MCF 10A (cell line): Measurements from ENCODE around the gene KRT79. TPM values are rescaled to one million over a fixed set of nuclear protein-coding genes. Genes with fewer than 3 reads are reported as not detected.

Experiments
- BruUV-seq: library from RNA; stranded (reverse); fragments of 400-500 nt; replicated peaks from 2 replicates; lab custom pipeline; 2021; lab: Mats Ljungman, UMichigan
- CTCF ChIA-PET: fragments of 300-600 bp; sonication (Branson Sonifier 250); formaldehyde crosslinking; extraction: SDS; loops from one replicate; lab custom pipeline; 2021; ENCODE audit warnings: antibody characterized with exemption, inconsistent platforms; lab: Yijun Ruan, JAX
- POLR2A ChIA-PET: fragments of 300-600, 350-650 bp; sonication (Branson Sonifier 250); formaldehyde crosslinking; extraction: SDS; loops from one replicate; lab custom pipeline; 2020; ENCODE audit warnings: antibody characterized with exemption, inconsistent platforms; lab: Yijun Ruan, JAX
- DNase-seq: peaks from one replicate; pipeline ENCODE4 v3.0.0-alpha.2; 2018; ENCODE audit not compliant: unreplicated experiment
- H3K27ac Mint-ChIP-seq: one replicate; pipeline ENCODE4 v1.8.0; 2022; ENCODE audit warnings: mild to moderate bottlenecking, low read depth, mixed read lengths; ENCODE audit not compliant: unreplicated experiment
- H3K27me3 Mint-ChIP-seq: one replicate; pipeline ENCODE4 v1.8.0; 2022; ENCODE audit warnings: mixed read lengths; ENCODE audit not compliant: insufficient read depth, unreplicated experiment
- H3K36me3 Mint-ChIP-seq: one replicate; pipeline ENCODE4 v1.8.0; 2022; ENCODE audit warnings: mild to moderate bottlenecking, moderate library complexity, mixed read lengths; ENCODE audit not compliant: insufficient read depth, unreplicated experiment
- H3K4me1 Mint-ChIP-seq: one replicate; pipeline ENCODE4 v1.8.0; 2022; ENCODE audit warnings: mixed read lengths; ENCODE audit not compliant: insufficient read depth, unreplicated experiment
- H3K4me3 Mint-ChIP-seq: one replicate; pipeline ENCODE4 v1.8.0; 2022; ENCODE audit warnings: mild to moderate bottlenecking, moderate library complexity, mixed read lengths; ENCODE audit not compliant: unreplicated experiment
- H3K9me3 Mint-ChIP-seq: one replicate; pipeline ENCODE4 v1.8.0; 2022; ENCODE audit warnings: mixed read lengths; ENCODE audit not compliant: unreplicated experiment
- intact Hi-C: fragments of 100-400 bp; cut with micrococcal nuclease; formaldehyde crosslinking; loops from 2 replicates; pipeline ENCODE4 v1.14.1; 2022
- total RNA-seq: library from RNA; stranded (reverse); gene quantifications from 2 replicates; pipeline ENCODE4 v1.2.3, GENCODE V29; 2022
- TF ChIP-seq, protein P1 (sequence below): fragments of 200-600 bp; IDR thresholded peaks from one replicate; pipeline ENCODE4 v1.8.0; 2022; ENCODE audit warnings: antibody characterized with exemption, mild to moderate bottlenecking; ENCODE audit not compliant: unreplicated experiment

The KRT79 gene
- total RNA-seq, 1 experiment from 2014 or later, result not detected

GRCh38 chr12:52837781-52838608 is 3.9 kb upstream of the KRT79 start:
- Mint-ChIP-seq H3K4me3 (no peak overlapping the region), H3K4me1 (peaks cover 10% of the 10 kb centered on the region), H3K36me3 (no peaks in the 10 kb centered on the region), H3K27ac (no peak overlapping the region), H3K9me3 (no peaks in the 10 kb centered on the region), H3K27me3 (peaks cover 39% of the 10 kb centered on the region)
- no TSS peak for BruUV-seq
- POLR2A ChIA-PET, result interaction anchor here (0.7 kb wide), 1 partner anchor 313 kb away, joined by 5 read pairs; no protein-coding TSS in a partner anchor
- no peak for DNase-seq
- TF ChIP-seq, protein P1, sequence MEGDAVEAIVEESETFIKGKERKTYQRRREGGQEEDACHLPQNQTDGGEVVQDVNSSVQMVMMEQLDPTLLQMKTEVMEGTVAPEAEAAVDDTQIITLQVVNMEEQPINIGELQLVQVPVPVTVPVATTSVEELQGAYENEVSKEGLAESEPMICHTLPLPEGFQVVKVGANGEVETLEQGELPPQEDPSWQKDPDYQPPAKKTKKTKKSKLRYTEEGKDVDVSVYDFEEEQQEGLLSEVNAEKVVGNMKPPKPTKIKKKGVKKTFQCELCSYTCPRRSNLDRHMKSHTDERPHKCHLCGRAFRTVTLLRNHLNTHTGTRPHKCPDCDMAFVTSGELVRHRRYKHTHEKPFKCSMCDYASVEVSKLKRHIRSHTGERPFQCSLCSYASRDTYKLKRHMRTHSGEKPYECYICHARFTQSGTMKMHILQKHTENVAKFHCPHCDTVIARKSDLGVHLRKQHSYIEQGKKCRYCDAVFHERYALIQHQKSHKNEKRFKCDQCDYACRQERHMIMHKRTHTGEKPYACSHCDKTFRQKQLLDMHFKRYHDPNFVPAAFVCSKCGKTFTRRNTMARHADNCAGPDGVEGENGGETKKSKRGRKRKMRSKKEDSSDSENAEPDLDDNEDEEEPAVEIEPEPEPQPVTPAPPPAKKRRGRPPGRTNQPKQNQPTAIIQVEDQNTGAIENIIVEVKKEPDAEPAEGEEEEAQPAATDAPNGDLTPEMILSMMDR, result no peak
- intact Hi-C loops, result no loop called here
- CTCF ChIA-PET, result interaction anchor here (0.6 kb wide), 1 partner anchor 22 kb away, joined by 4 read pairs; no protein-coding TSS in a partner anchor

GRCh38 chr12:52837413-52837741 is 3.3 kb upstream of the KRT79 start:
- CTCF ChIA-PET, result interaction anchor here (0.6 kb wide), 1 partner anchor 262 kb away, joined by 4 read pairs; no protein-coding TSS in a partner anchor
- peaks cover 42% of the 10 kb centered on the region for H3K27me3 Mint-ChIP-seq
- peak; percentile 65 for DNase-seq

DNA sequence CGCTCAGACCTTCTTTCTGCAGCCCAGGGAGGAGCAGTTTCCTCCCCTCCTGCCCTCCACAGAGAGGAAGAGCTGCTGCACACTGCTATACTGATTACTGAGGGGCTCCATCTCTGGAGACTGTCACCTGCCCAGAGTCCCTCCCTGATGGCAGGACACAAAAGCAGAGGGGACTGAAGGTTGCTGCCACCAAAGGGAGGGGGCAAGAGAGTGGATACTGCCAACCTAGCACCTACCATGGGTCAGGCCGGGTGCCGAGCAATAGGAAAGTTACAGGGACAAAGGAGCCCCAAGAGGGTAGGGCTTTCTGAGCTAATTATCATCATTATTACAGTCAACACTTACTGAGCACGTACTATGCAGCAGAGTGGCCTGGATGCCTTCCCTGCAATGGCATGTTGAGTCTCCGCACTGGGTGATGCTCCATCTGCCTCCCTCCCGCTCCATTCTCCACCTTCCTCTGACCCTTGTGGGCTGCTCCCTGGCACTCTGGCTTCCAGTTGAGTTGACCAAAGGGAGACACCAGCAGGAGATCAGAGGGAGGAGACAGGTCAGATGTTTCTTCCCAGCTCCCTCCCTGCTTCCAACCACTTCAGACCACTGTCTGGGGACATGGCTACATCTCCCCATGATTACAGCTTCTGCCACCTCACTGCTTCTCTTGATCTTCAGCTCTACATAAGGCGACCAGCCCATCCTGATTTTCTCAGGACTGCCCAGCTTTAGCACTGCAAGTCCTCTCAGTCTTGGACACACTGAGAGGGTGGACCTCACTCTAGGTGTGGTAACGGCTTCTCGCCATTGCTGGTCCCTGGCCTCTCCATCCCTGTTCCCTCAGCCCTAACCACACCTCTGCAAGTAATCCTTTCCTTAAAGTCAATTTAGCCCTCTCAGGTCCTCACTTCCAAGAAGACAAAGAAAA is 2.6 kb upstream of the KRT79 start:
- Mint-ChIP-seq H3K4me3 (no peak overlapping the region), H3K27ac (no peak overlapping the region), H3K9me3 (no peaks in the 10 kb centered on the region), H3K27me3 (peaks cover 42% of the 10 kb centered on the region), H3K4me1 (peaks cover 10% of the 10 kb centered on the region), H3K36me3 (no peaks in the 10 kb centered on the region)
- CTCF ChIA-PET, result interaction anchor here (0.6 kb wide), 1 partner anchor 262 kb away, joined by 4 read pairs; no protein-coding TSS in a partner anchor
- intact Hi-C loops, result no loop called here
- no peak for DNase-seq
- TF ChIP-seq, protein P1, result no peak
- POLR2A ChIA-PET, result no interaction called here
- no TSS peak for BruUV-seq

More at GRCh38 chr12:52837413-52837741, 3.3 kb upstream of the KRT79 start:
- H3K9me3 Mint-ChIP-seq, result no peaks in the 10 kb centered on the region
- peaks cover 10% of the 10 kb centered on the region for H3K4me1 Mint-ChIP-seq
- BruUV-seq, result no TSS peak
- TF ChIP-seq, protein P1, result no peak
- H3K36me3 Mint-ChIP-seq, result no peaks in the 10 kb centered on the region
- H3K4me3 Mint-ChIP-seq, result no peak overlapping the region
- POLR2A ChIA-PET, result no interaction called here
- intact Hi-C loops, result no loop called here
- no peak overlapping the region for H3K27ac Mint-ChIP-seq

DNA sequence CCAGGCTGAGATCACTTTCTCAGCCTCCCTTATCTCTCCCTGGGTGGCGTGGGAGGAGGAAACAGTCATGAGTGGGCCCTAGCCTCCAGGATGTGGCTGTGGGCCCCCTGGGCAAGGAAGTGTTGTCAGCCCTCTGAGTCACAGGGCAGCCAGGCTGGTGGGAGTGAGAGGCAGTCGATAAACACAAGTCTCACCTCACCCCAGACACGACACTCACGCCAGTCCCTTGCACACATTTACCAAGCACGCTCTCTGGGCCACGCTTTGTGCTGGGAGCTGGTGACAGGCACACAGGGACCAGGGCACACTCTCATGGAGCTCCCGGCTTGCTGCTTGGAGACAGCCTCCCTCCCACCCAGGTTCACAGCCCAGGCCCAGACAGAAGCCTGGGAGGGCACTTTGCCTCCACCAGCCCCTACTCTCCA is 1.9 kb upstream of the KRT79 start:
- H3K27me3 Mint-ChIP-seq, result peaks cover 39% of the 10 kb centered on the region
- H3K4me3 Mint-ChIP-seq, result no peak overlapping the region
- H3K9me3 Mint-ChIP-seq, result no peaks in the 10 kb centered on the region
- intact Hi-C loops, result no loop called here
- TF ChIP-seq, protein P1, result no peak
- DNase-seq, result no peak
- no TSS peak for BruUV-seq
- ChIA-PET POLR2A (no interaction called here), CTCF (no interaction called here)
- peaks cover 10% of the 10 kb centered on the region for H3K4me1 Mint-ChIP-seq
- H3K36me3 Mint-ChIP-seq, result no peaks in the 10 kb centered on the region
- no peak overlapping the region for H3K27ac Mint-ChIP-seq
